Right forelimb (tissue), 1 donor: Measurements from ENCODE around the gene KIT.

Source experiments
- DNase-seq: peaks from one replicate; pipeline ENCODE4 v3.0.0-alpha.2; 2018

The KIT gene

GRCh38 chr4:54707406-54707805, 49.6 kb downstream of the KIT start:
- DNase-seq, result no peak

GRCh38 chr4:54708339-54709279, 50.9 kb downstream of the KIT start:
- no peak for DNase-seq

- DNase-seq, result no peak
These were observed 51.6 kb downstream of the KIT start for GRCh38 chr4:54709400-54709799.

- no peak for DNase-seq
These were observed 54.4 kb downstream of the KIT start for GRCh38 chr4:54712206-54712605.

- DNase-seq, result no peak
These were observed 56.9 kb downstream of the KIT start for GRCh38 chr4:54714631-54715030.

GRCh38 chr4:54716478-54717065, 58.8 kb downstream of the KIT start:
- DNase-seq, result no peak

GRCh38 chr4:54717694-54718093, 59.9 kb downstream of the KIT start:
- DNase-seq, result no peak

GRCh38 chr4:54719378-54719777, 61.6 kb downstream of the KIT start:
- DNase-seq, result no peak

GRCh38 chr4:54723220-54723619, 65.5 kb downstream of the KIT start:
- no peak for DNase-seq

GRCh38 chr4:54723820-54724219, 66.1 kb downstream of the KIT start:
- DNase-seq, result no peak

GRCh38 chr4:54726907-54727306, 69.2 kb downstream of the KIT start:
- DNase-seq, result no peak

GRCh38 chr4:54727346-54727745, 69.6 kb downstream of the KIT start:
- no peak for DNase-seq

- no peak for DNase-seq
These were observed 70.6 kb downstream of the KIT start for GRCh38 chr4:54728368-54728767.

GRCh38 chr4:54729256-54729655, 71.5 kb downstream of the KIT start:
- DNase-seq, result no peak

GRCh38 chr4:54730581-54730980, 72.8 kb downstream of the KIT start:
- no peak for DNase-seq

- DNase-seq, result no peak
These were observed 73.8 kb downstream of the KIT start for GRCh38 chr4:54731552-54731951.

GRCh38 chr4:54731976-54732375, 74.2 kb downstream of the KIT start:
- DNase-seq, result no peak

GRCh38 chr4:54737421-54737820, 79.7 kb downstream of the KIT start:
- no peak for DNase-seq

GRCh38 chr4:54741202-54741601, 83.4 kb downstream of the KIT start:
- no peak for DNase-seq

GRCh38 chr4:54742636-54743399, 85.1 kb downstream of the KIT start:
- no peak for DNase-seq

- no peak for DNase-seq
These were observed 85.8 kb downstream of the KIT start for GRCh38 chr4:54743562-54743961.

GRCh38 chr4:54744487-54744886, 86.7 kb downstream of the KIT start:
- DNase-seq, result no peak

GRCh38 chr4:54745031-54745770, 87.4 kb downstream of the KIT start:
- DNase-seq, result no peak
